22Rv1 (cell line): ENCODE results near the gene UBE3B.

ENCODE experiments used
- H3K27ac ChIP-seq: fragments of 450-650 bp; 2 replicates; pipeline ENCODE4 v1.5.1; 2017
- CTCF ChIP-seq: fragments of 450-650 bp; IDR thresholded peaks from 2 replicates; pipeline ENCODE4 v1.5.1; 2017; ENCODE audit warnings: mild to moderate bottlenecking
- ZFX ChIP-seq: fragments of 450-650 bp; IDR thresholded peaks from 2 replicates; pipeline ENCODE4 v1.6.1; 2017; ENCODE audit warnings: antibody characterized with exemption, borderline replicate concordance

Gene UBE3B

GRCh38 chr12:109547286-109547685 is 69.9 kb downstream of the UBE3B start:
- no peak for TF ChIP-seq CTCF
- no peak for TF ChIP-seq ZFX
- H3K27ac ChIP-seq: no peak overlapping the region

GRCh38 chr12:109548258-109548657 is 70.8 kb downstream of the UBE3B start:
- no peak overlapping the region for H3K27ac ChIP-seq
- TF ChIP-seq ZFX: no peak
- no peak for TF ChIP-seq CTCF

DNA sequence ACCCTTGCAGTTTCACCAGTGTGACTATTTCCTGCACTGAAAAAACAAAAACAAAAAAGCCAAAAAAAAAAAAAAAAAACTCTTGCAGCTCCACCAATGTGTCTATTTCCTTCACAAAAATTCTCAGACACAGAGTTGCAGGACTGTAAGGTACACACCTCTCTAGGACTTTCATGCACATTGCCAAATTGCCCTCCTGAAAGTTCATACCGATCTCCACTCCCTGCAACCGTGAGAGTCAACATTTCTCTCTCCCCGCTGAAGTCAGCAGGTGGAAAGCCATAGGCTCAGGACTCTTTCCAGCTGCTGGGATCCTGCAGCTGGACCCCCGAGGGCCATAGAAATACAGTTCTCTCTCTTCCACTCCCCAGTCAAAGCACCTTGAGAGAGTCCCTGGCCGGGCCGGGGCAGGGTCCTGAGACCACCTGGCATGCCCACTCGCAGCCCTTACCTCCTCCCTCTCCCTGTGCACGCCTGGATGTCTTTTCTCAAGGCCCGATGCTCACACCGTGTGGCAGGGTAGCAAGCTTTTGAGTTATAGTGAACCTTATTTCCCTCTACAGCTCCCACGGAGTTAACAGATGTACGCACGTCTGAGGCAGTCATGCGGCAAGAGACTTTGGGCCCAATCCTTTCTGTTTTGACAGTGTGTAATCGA is 72.3 kb downstream of the UBE3B start:
- TF ChIP-seq ZFX: no peak
- TF ChIP-seq CTCF: no peak
- H3K27ac ChIP-seq: no peak overlapping the region

- TF ChIP-seq CTCF: no peak
- no peak overlapping the region for H3K27ac ChIP-seq
Observed at GRCh38 chr12:109550281-109550680, 72.8 kb downstream of the UBE3B start.

- TF ChIP-seq CTCF (no peak), ZFX (no peak)
- no peak overlapping the region for H3K27ac ChIP-seq
Observed at GRCh38 chr12:109551108-109551507, 73.7 kb downstream of the UBE3B start.

GRCh38 chr12:109552971-109553370 is 75.5 kb downstream of the UBE3B start:
- TF ChIP-seq ZFX (no peak), CTCF (no peak)

DNA sequence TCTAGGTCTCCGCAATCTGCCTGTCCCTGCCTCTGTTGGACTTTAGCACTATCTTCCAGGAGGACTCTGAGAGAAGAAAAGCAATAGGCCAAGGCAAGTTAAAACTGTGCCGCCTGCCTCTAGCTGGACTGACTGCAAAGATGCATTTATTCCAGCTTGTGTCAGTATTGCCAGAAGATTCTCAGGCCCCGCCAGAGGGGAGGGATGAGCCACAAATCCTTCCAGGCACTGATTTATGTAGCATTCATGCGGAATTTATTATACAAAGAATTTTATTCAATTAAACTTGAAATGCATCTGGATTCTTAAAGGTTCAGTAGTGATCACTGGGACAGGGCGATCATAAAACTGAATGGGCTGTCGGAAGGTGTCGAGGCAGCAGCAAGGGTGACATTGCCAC is 76.0 kb downstream of the UBE3B start:
- no peak for TF ChIP-seq ZFX
- TF ChIP-seq CTCF: no peak
- no peak overlapping the region for H3K27ac ChIP-seq

More at GRCh38 chr12:109552971-109553370, 75.5 kb downstream of the UBE3B start:
- no peak overlapping the region for H3K27ac ChIP-seq
